Measurements from ENCODE around the gene PLCH2. TPM values are rescaled to one million over a fixed set of nuclear protein-coding genes. Genes with fewer than 3 reads are reported as not detected.

Gene PLCH2
- total RNA-seq, 5 donors from 2014 or later (not counting 1 experiment from before 2014, with no cell fraction given), result 20.2 to 59.1 (median 27.9) TPM

Other genes starting within 250 kb of the PLCH2 start
- gene SKI, start 248.0 kb upstream of the PLCH2 start, total RNA-seq, result 100 to 1,000 TPM; 137 to 299 (median 157) TPM
- 10 to 100 TPM in 3 of 5 donors, 1 to 10 TPM in 2; 8.2 to 17.5 (median 13.2) TPM for gene MORN1, start 84.7 kb upstream of the PLCH2 start, total RNA-seq
- gene RER1, start 84.4 kb upstream of the PLCH2 start, total RNA-seq, result 100 to 1,000 TPM in 3 of 5 donors, 10 to 100 TPM in 2; 84.3 to 129 (median 125) TPM
- gene PEX10, start 63.7 kb upstream of the PLCH2 start, total RNA-seq, result 10 to 100 TPM; 11.7 to 13.2 (median 12.2) TPM
- 100 to 1,000 TPM in 3 of 5 donors, 10 to 100 TPM in 2; 51.0 to 128 (median 119) TPM for gene PANK4, start 50.3 kb downstream of the PLCH2 start, total RNA-seq
- gene HES5, start 54.0 kb downstream of the PLCH2 start, total RNA-seq, result not detected
- gene TNFRSF14, start 80.1 kb downstream of the PLCH2 start, total RNA-seq, result 100 to 1,000 TPM; 163 to 214 (median 211) TPM
- gene PRXL2B, start 110.5 kb downstream of the PLCH2 start, total RNA-seq, result 10 to 100 TPM; 17.3 to 37.6 (median 35.3) TPM
- gene MMEL1, start 156.7 kb downstream of the PLCH2 start, total RNA-seq, result 1 to 10 TPM in 3 of 5 donors, under 1 TPM in 2; 0.72 to 3.3 (median 1.0) TPM